ENCODE measurements around the gene DNAH3.

DNA sequence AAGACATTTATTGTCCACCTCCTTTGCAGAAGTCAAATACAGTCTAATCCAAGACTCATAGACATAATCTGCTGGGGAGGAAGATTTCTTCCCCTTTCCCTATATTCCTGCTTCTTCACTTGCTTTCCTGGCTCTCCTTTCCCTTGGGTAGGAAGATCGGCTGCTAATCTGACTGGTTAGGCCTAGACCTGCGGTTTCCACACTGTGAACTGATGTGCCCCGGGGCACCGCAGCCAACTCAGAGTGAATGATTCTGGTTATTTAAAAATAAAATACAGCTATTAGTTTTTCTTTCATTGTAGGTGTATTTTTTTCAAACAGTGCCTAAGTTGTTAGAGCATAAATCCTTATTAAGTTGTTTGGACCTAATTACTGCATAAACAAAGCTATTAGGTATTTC is 78.9 kb downstream of the DNAH3 start:
- TF ChIP-seq, protein P1, sequence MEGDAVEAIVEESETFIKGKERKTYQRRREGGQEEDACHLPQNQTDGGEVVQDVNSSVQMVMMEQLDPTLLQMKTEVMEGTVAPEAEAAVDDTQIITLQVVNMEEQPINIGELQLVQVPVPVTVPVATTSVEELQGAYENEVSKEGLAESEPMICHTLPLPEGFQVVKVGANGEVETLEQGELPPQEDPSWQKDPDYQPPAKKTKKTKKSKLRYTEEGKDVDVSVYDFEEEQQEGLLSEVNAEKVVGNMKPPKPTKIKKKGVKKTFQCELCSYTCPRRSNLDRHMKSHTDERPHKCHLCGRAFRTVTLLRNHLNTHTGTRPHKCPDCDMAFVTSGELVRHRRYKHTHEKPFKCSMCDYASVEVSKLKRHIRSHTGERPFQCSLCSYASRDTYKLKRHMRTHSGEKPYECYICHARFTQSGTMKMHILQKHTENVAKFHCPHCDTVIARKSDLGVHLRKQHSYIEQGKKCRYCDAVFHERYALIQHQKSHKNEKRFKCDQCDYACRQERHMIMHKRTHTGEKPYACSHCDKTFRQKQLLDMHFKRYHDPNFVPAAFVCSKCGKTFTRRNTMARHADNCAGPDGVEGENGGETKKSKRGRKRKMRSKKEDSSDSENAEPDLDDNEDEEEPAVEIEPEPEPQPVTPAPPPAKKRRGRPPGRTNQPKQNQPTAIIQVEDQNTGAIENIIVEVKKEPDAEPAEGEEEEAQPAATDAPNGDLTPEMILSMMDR (IDR thresholded peaks at IDR 0.05; ENCODE audit: insufficient read depth, low read length) = no peak
- no peak for TF ChIP-seq POLR2AphosphoS5 (IDR thresholded peaks at IDR 0.05; ENCODE audit: low read depth)
- TF ChIP-seq, protein P2, sequence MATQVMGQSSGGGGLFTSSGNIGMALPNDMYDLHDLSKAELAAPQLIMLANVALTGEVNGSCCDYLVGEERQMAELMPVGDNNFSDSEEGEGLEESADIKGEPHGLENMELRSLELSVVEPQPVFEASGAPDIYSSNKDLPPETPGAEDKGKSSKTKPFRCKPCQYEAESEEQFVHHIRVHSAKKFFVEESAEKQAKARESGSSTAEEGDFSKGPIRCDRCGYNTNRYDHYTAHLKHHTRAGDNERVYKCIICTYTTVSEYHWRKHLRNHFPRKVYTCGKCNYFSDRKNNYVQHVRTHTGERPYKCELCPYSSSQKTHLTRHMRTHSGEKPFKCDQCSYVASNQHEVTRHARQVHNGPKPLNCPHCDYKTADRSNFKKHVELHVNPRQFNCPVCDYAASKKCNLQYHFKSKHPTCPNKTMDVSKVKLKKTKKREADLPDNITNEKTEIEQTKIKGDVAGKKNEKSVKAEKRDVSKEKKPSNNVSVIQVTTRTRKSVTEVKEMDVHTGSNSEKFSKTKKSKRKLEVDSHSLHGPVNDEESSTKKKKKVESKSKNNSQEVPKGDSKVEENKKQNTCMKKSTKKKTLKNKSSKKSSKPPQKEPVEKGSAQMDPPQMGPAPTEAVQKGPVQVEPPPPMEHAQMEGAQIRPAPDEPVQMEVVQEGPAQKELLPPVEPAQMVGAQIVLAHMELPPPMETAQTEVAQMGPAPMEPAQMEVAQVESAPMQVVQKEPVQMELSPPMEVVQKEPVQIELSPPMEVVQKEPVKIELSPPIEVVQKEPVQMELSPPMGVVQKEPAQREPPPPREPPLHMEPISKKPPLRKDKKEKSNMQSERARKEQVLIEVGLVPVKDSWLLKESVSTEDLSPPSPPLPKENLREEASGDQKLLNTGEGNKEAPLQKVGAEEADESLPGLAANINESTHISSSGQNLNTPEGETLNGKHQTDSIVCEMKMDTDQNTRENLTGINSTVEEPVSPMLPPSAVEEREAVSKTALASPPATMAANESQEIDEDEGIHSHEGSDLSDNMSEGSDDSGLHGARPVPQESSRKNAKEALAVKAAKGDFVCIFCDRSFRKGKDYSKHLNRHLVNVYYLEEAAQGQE (IDR thresholded peaks at IDR 0.05; ENCODE audit: insufficient replicate concordance, low read depth) = no peak

All from HL-60 (cell line).